RWPE1 (cell line): Measurements from ENCODE around the gene ATP2A3.

Source experiments
- CTCF ChIA-PET: fragments of 350-600 bp; sonication (Branson Sonifier 250); formaldehyde crosslinking; extraction: SDS; loops from one replicate; lab custom pipeline; 2021; lab: Yijun Ruan, JAX
- POLR2A ChIA-PET: fragments of 400-600 bp; formaldehyde crosslinking; extraction: SDS; loops from one replicate; lab custom pipeline; 2020; ENCODE audit warnings: antibody characterized with exemption; ENCODE audit not compliant: low non-redundant PET; lab: Yijun Ruan, JAX
- DNase-seq: peaks from one replicate; pipeline ENCODE4 v3.0.0; 2012; ENCODE audit warnings: low spot score
- H3K27ac ChIP-seq: fragments of 450-650 bp; 2 replicates; pipeline ENCODE4 v1.5.1; 2017
- CTCF ChIP-seq: fragments of 450-650 bp; conservative IDR thresholded peaks from 2 replicates; pipeline ENCODE4 v1.5.1; 2017; ENCODE audit warnings: low read depth, mild to moderate bottlenecking

ATP2A3 gene

DNA sequence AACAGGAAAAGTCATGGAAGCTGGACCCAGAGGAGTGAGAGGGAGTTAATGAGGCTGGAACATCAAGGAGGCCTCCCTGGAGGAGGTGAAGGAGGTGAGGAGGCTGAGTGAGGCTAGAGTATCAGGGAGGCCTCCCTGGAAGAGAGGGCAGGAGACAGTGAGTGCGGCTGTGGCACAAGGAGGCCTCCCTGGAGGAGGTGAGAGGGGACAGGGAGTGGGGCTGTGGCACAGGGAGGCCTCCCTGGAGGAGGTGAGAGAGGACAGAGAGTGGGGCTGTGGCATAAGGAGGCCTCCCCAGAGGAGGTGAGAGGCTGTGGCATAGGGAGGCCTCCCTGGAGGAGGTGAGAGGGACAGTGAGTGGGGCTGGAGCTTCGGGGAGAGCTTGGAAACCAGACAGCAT, 76.8 kb downstream of the ATP2A3 start:
- ChIA-PET POLR2A (no interaction called here), CTCF (interaction anchor here (0.6 kb wide), 2 partner anchors 23 to 319 kb away, joined by 3 to 4 read pairs; no protein-coding TSS in a partner anchor)
- no peak for DNase-seq
- no peak for TF ChIP-seq CTCF
- peak overlapping the region; percentile 96 for H3K27ac ChIP-seq

- ChIA-PET POLR2A (no interaction called here), CTCF (interaction anchor here (0.6 kb wide), 1 partner anchor 23 kb away, joined by 3 read pairs; no protein-coding TSS in a partner anchor)
- no peak for DNase-seq
- peak overlapping the region; percentile 96 for H3K27ac ChIP-seq
- no peak for TF ChIP-seq CTCF
Observed at GRCh38 chr17:3886776-3887175, 77.5 kb downstream of the ATP2A3 start.

GRCh38 chr17:3885970-3886369, 78.3 kb downstream of the ATP2A3 start:
- CTCF ChIA-PET = no interaction called here

GRCh38 chr17:3885271-3885670, 79.0 kb downstream of the ATP2A3 start:
- DNase-seq = no peak
- H3K27ac ChIP-seq = peak overlapping the region; percentile 7
- ChIA-PET CTCF (no interaction called here), POLR2A (no interaction called here)
- no peak for TF ChIP-seq CTCF

More at GRCh38 chr17:3885970-3886369, 78.3 kb downstream of the ATP2A3 start:
- TF ChIP-seq CTCF = no peak
- peak overlapping the region; percentile 7 for H3K27ac ChIP-seq
- DNase-seq = no peak
- POLR2A ChIA-PET = no interaction called here

- CTCF ChIA-PET = no interaction called here
- TF ChIP-seq CTCF = no peak
- DNase-seq = no peak
- POLR2A ChIA-PET = interaction anchor here (0.6 kb wide), 1 partner anchor 11 kb away, joined by 6 read pairs; no protein-coding TSS in a partner anchor
- H3K27ac ChIP-seq = no peak overlapping the region
Observed at GRCh38 chr17:3884188-3884587, 80.0 kb downstream of the ATP2A3 start.

- POLR2A ChIA-PET = no interaction called here
- H3K27ac ChIP-seq = 0 out of 2 replicates have a peak overlapping the region, but pooled peaks have one; percentile 9
- no peak for DNase-seq
- TF ChIP-seq CTCF = no peak
- CTCF ChIA-PET = no interaction called here
Observed at GRCh38 chr17:3882276-3882675, 82.0 kb downstream of the ATP2A3 start.
